Chondrocyte (in vitro differentiated cells): ENCODE results near the gene ZNF579. TPM values are rescaled to one million over a fixed set of nuclear protein-coding genes. Genes with fewer than 3 reads are reported as not detected.

Source experiments
- DNase-seq: peaks from one replicate; pipeline ENCODE4 v3.0.0; 2021; ENCODE audit warnings: mixed read lengths, low spot score
- H3K27ac Mint-ChIP-seq: one replicate; pipeline ENCODE4 v1.8.0; 2021; ENCODE audit warnings: mild to moderate bottlenecking, moderate library complexity, mixed read lengths; ENCODE audit not compliant: unreplicated experiment
- H3K27me3 Mint-ChIP-seq: 2 replicates; pipeline ENCODE4 v1.8.0; 2021; ENCODE audit warnings: low read depth, mixed read lengths
- H3K36me3 Mint-ChIP-seq: 2 replicates; pipeline ENCODE4 v1.8.0; 2021; ENCODE audit warnings: low read depth, mixed read lengths
- H3K4me1 Mint-ChIP-seq: 2 replicates; pipeline ENCODE4 v1.8.0; 2021; ENCODE audit warnings: low read depth, mild to moderate bottlenecking, mixed read lengths
- H3K4me3 Mint-ChIP-seq: one replicate; pipeline ENCODE4 v1.8.0; 2021; ENCODE audit warnings: mild to moderate bottlenecking, moderate library complexity, mixed read lengths; ENCODE audit not compliant: unreplicated experiment
- H3K9me3 Mint-ChIP-seq: 2 replicates; pipeline ENCODE4 v1.8.0; 2021; ENCODE audit warnings: low read depth, mixed read lengths
- CTCF ChIP-seq: fragments of 200-600 bp; sonication (generic); IDR thresholded peaks from 2 replicates; pipeline ENCODE4 v1.5.0; 2021; ENCODE audit warnings: antibody characterized with exemption, mild to moderate bottlenecking, moderate library complexity
- total RNA-seq: library from RNA; stranded (reverse); gene quantifications from 3 replicates; pipeline ENCODE4 v1.2.1, GENCODE V29; 2021

Gene ZNF579
- total RNA-seq, 1 donor from 2014 or later: 23.6 TPM

- Mint-ChIP-seq H3K36me3 (peaks cover 8% of the 10 kb centered on the region), H3K27ac (no peak overlapping the region), H3K4me3 (no peak overlapping the region), H3K27me3 (no peaks in the 10 kb centered on the region), H3K9me3 (no peaks in the 10 kb centered on the region), H3K4me1 (peaks cover 5% of the 10 kb centered on the region)
- DNase-seq: no peak
- TF ChIP-seq CTCF: no peak
Measured at GRCh38 chr19:55615543-55616394, 35.1 kb upstream of the ZNF579 start.

GRCh38 chr19:55614711-55615542 lies 34.3 kb upstream of the ZNF579 start:
- peaks cover 9% of the 10 kb centered on the region for H3K4me1 Mint-ChIP-seq
- TF ChIP-seq CTCF: no peak
- H3K4me3 Mint-ChIP-seq: no peak overlapping the region
- H3K27ac Mint-ChIP-seq: no peak overlapping the region
- H3K27me3 Mint-ChIP-seq: no peaks in the 10 kb centered on the region
- no peak for DNase-seq
- H3K36me3 Mint-ChIP-seq: peaks cover 9% of the 10 kb centered on the region
- H3K9me3 Mint-ChIP-seq: peaks cover 2% of the 10 kb centered on the region

- Mint-ChIP-seq H3K27ac (no peak overlapping the region), H3K4me3 (no peak overlapping the region), H3K36me3 (peaks cover 13% of the 10 kb centered on the region), H3K27me3 (no peaks in the 10 kb centered on the region), H3K9me3 (peaks cover 5% of the 10 kb centered on the region), H3K4me1 (peaks cover 9% of the 10 kb centered on the region)
- TF ChIP-seq CTCF: no peak
- DNase-seq: no peak
Measured at GRCh38 chr19:55613930-55614710, 33.5 kb upstream of the ZNF579 start.

DNA sequence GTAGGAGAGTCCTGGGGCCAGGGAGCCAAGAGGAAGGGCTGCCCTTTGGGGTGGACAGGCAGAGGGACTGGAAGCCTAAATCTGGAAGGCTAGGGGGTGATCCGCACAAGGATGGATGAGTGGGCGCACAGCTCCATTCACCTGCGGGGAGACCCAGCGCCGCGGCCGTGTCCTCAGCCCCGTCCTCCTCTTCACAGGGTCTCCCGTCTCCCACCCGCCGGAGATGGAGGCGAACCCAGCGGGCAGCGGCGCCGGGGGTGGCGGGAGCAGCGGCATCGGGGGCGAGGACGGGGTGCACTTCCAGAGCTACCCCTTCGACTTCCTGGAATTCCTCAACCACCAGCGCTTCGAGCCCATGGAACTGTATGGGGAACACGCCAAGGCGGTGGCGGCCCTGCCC lies 32.7 kb upstream of the ZNF579 start:
- peaks cover 5% of the 10 kb centered on the region for H3K9me3 Mint-ChIP-seq
- no peak for DNase-seq
- H3K27me3 Mint-ChIP-seq: no peaks in the 10 kb centered on the region
- H3K27ac Mint-ChIP-seq: peak overlapping the region; percentile 45
- no peak for TF ChIP-seq CTCF
- no peak overlapping the region for H3K4me3 Mint-ChIP-seq
- H3K36me3 Mint-ChIP-seq: peaks cover 16% of the 10 kb centered on the region
- H3K4me1 Mint-ChIP-seq: peaks cover 9% of the 10 kb centered on the region
